H1 (cell line): ENCODE measurements around the gene ENDOD1.
"Not testable (repeated sequence)": the region's sequence is repeated elsewhere in the genome, so short reads cannot be mapped to it uniquely, and the experiment has no call there.

ENCODE experiments used
- GABPA ChIP-seq: IDR thresholded peaks from 2 replicates; pipeline ENCODE4 v1.6.1; 2011; ENCODE audit warnings: mild to moderate bottlenecking, low read length, moderate library complexity, borderline replicate concordance; ENCODE audit not compliant: insufficient read depth
- TEAD4 ChIP-seq: IDR thresholded peaks from 2 replicates; pipeline ENCODE4 v1.6.1; 2012; ENCODE audit warnings: low read depth, low read length, inconsistent platforms, mixed read lengths

DNA sequence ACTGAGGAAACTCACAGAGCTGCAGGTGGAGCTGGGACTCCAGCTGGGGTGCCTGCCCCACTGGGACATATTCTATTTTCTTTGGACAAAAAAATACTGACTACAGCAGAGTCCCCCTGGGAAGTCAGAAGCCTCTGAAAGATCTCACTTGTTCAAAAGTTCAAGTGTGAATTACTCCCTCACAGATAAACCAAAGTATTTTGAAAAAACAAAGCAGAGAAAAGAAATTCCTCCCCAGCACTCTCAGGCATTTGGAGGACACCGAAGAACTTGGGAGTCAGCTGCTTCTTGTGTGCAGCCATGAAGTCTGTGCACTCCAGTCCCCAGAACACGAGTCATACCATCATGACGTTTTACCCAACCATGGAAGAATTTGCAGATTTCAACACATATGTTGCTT is 40.5 kb upstream of the ENDOD1 start, which contains the start of gene KDM4F:
- not testable (repeated sequence) for TF ChIP-seq GABPA, TEAD4
